Dendritic cell treated with granulocyte-macrophage colony-stimulating factor and Interleukin-4, amounts not matched to agents 40 ng/mL and 50 ng/mL, for 4 days (primary cell): ENCODE data around the gene PWWP2A.
"Not testable (repeated sequence)": the region's sequence is repeated elsewhere in the genome, so short reads cannot be mapped to it uniquely, and the experiment has no call there.

ENCODE experiments used
- H3K27ac Mint-ChIP-seq: one replicate; pipeline ENCODE4 v1.8.0; 2022; ENCODE audit warnings: mild to moderate bottlenecking, mixed read lengths
- H3K27me3 Mint-ChIP-seq: one replicate; pipeline ENCODE4 v1.8.0; 2022; ENCODE audit warnings: mild to moderate bottlenecking, mixed read lengths
- H3K36me3 Mint-ChIP-seq: one replicate; pipeline ENCODE4 v1.8.0; 2022; ENCODE audit warnings: low read depth, mixed read lengths
- H3K4me1 Mint-ChIP-seq: one replicate; pipeline ENCODE4 v1.8.0; 2022; ENCODE audit warnings: low read depth, mixed read lengths
- H3K4me3 Mint-ChIP-seq: one replicate; pipeline ENCODE4 v1.8.0; 2022; ENCODE audit warnings: mild to moderate bottlenecking, moderate library complexity, mixed read lengths
- H3K9me3 Mint-ChIP-seq: one replicate; pipeline ENCODE4 v1.8.0; 2022; ENCODE audit warnings: mixed read lengths
- intact Hi-C: fragments of 100-400 bp; cut with micrococcal nuclease; formaldehyde crosslinking; loops from one replicate; pipeline ENCODE4 v1.15.0; 2022

The PWWP2A gene

DNA sequence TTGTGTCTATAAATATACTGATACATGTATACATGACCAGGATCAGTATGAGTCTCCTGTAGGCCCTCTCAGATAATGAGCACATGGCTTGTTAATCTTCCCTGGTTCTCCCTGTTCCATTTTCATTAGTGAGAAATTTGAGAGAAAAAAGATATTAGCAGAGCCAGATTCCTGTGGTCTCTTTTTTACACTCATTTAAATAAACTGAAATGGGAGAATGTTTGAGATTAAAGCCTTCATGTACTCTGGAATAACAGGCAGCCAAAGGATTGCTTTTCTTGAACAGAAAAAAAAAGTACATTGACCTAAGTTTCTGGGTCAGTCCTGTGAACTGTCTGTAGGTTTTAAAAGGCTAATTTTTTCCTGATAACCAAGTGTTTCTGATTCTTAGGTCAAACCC lies 44.2 kb downstream of the PWWP2A start:
- Mint-ChIP-seq H3K27me3 (no peaks in the 10 kb centered on the region), H3K36me3 (peaks cover 27% of the 10 kb centered on the region), H3K9me3 (no peaks in the 10 kb centered on the region), H3K4me3 (no peak overlapping the region), H3K4me1 (peaks cover 15% of the 10 kb centered on the region), H3K27ac (no peak overlapping the region)
- intact Hi-C loops = no loop called here

DNA sequence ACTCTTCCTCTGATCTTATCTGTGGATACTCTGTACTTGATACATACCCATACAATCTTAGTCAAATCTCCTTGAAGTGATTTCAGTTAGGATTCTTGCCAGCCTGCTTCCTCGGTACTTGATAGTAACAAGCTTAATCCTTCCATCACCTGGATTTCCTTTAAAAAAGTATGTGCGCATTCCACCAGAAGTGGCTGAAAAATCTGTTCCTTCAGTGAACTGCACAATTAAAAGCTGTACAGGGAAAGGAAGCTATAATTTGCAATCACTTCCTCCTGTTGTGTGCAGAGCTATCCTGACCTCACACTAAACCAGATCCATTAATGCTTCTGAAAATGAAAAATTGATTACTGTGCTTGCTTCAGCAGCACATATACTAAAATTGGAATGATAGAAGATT lies 47.3 kb downstream of the PWWP2A start:
- Mint-ChIP-seq H3K4me3 (peak overlapping the region; percentile 42), H3K27ac (peak overlapping the region; percentile 37), H3K4me1 (peaks cover 15% of the 10 kb centered on the region), H3K27me3 (no peaks in the 10 kb centered on the region), H3K36me3 (peaks cover 7% of the 10 kb centered on the region), H3K9me3 (no peaks in the 10 kb centered on the region)
- intact Hi-C loops = no loop called here

DNA sequence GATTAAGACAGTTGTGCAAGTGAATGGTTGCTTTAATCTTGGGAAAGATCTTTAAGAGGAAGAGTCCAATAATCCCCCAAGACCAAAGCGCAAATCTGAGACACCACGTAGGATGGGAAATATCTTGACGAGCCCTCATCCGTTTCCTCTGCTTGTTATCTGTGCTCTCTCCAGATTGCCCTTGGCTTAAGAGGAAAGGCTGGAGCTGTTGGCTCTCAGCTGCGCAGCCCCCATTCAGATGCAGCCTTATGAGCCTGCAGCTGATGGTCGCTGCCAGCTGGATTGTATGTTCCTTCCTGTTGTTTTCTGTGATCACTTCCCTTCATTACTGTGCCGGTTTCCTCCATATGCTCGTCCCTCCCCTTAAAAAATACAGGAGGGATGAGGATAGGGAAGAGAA lies 47.7 kb downstream of the PWWP2A start:
- Mint-ChIP-seq H3K27me3 (no peaks in the 10 kb centered on the region), H3K36me3 (peaks cover 7% of the 10 kb centered on the region), H3K27ac (peak overlapping the region; percentile 37), H3K4me3 (peak overlapping the region; percentile 42), H3K4me1 (peaks cover 15% of the 10 kb centered on the region), H3K9me3 (no peaks in the 10 kb centered on the region)
- intact Hi-C loops = no loop called here

DNA sequence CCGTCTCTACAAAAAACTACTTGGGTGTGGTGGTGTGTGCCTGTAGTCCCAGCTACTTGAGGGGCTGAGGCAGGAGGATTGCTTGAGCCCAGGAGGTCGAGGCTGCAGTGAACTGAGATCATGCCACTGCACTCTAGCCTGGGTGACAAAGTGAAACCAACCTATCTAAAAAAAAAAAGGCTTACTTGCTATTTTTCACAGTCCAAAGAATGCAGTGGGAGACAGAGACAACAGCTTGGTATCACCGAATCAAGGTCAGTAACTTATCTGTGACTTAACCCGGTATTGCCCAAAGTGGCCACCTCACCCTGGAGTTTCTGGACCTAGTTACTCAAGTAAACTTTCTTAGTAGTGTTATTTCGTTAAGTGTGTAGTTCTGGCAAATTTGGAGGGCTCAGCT lies 50.1 kb downstream of the PWWP2A start:
- Mint-ChIP-seq H3K36me3 (peaks cover 30% of the 10 kb centered on the region), H3K4me1 (peaks cover 15% of the 10 kb centered on the region)
- H3K4me3 Mint-ChIP-seq, H3K9me3 Mint-ChIP-seq, H3K27me3 Mint-ChIP-seq, intact Hi-C loops, H3K27ac Mint-ChIP-seq: not testable (repeated sequence)

DNA sequence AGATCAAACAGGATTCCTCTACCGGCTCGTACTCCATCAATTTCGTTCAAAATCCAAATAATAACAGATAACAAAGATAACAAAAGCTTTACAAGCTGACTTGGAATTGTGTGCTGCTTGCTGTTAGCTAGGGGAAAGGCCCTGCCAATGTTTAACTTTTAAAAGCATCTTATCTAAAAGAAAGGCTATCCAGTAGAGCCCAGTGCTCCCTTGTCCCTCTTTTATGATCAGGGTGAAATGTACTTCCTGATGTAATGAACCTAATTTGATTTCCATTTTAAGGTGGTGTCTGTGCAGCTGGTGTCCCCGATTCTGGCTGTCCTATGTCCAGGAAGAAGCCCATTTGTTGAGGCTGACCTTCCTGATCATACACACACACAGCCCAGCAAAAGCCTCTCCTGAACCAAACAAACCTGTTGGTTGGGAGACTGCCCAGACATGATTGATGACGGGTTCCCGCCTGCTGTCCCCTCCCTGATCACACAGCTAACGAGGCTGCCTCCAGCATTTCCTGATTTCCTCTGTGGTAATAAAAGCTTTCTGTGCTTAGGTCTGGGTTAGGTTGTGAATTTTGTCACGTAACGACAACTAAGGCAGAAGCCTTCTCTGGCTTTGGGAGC lies 54.1 kb downstream of the PWWP2A start:
- H3K36me3 Mint-ChIP-seq = peaks cover 68% of the 10 kb centered on the region
- intact Hi-C loops = no loop called here
- no peaks in the 10 kb centered on the region for H3K4me1 Mint-ChIP-seq
- no peaks in the 10 kb centered on the region for H3K9me3 Mint-ChIP-seq
- no peak overlapping the region for H3K27ac Mint-ChIP-seq
- H3K27me3 Mint-ChIP-seq = no peaks in the 10 kb centered on the region
- H3K4me3 Mint-ChIP-seq = no peak overlapping the region

DNA sequence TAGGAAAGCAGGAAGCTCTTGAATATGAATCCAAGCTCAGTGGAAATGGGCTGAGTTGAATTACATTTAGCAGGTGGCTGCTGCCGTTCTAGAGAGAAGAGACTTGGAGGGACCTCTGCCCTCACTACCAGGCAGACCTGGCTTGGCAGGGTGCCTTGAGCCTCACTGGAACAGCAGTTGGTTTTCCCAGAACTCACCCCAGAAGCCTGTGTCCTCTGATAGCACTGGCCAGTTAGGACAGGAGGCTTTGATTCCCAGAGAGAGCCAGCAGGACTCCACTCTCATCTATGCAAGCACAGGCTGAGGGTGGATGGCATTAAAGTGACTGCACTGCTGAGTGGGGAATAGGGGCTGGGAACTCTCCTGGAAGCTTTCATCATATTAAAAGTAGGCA lies 54.8 kb downstream of the PWWP2A start:
- no peaks in the 10 kb centered on the region for H3K4me1 Mint-ChIP-seq
- H3K36me3 Mint-ChIP-seq = peaks cover 74% of the 10 kb centered on the region
- H3K9me3 Mint-ChIP-seq = no peaks in the 10 kb centered on the region
- no peak overlapping the region for H3K27ac Mint-ChIP-seq
- no peak overlapping the region for H3K4me3 Mint-ChIP-seq
- intact Hi-C loops = no loop called here
- H3K27me3 Mint-ChIP-seq = no peaks in the 10 kb centered on the region

DNA sequence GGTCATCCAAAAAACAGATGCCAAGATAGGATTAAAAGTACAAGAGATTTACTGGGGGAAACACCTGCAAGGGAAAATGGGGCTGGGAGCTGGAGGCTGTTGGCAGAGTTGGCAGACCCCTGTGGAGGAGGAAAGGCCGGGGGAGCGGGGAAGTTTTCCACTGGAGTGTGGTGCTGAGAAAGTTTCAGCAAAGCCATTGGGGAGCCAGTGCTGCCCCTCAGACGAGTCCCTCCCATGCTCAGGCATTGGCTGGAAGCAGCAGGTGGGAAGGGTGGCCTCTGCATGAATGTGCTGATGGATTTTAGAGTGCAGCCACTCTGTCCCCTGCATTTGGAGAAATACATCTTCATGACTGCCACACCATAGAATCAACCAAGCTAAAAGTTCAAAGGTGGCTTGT lies 57.5 kb downstream of the PWWP2A start:
- H3K27ac Mint-ChIP-seq = no peak overlapping the region
- H3K9me3 Mint-ChIP-seq = no peaks in the 10 kb centered on the region
- intact Hi-C loops = no loop called here
- peaks cover 94% of the 10 kb centered on the region for H3K36me3 Mint-ChIP-seq
- no peak overlapping the region for H3K4me3 Mint-ChIP-seq
- H3K4me1 Mint-ChIP-seq = no peaks in the 10 kb centered on the region
- H3K27me3 Mint-ChIP-seq = no peaks in the 10 kb centered on the region

DNA sequence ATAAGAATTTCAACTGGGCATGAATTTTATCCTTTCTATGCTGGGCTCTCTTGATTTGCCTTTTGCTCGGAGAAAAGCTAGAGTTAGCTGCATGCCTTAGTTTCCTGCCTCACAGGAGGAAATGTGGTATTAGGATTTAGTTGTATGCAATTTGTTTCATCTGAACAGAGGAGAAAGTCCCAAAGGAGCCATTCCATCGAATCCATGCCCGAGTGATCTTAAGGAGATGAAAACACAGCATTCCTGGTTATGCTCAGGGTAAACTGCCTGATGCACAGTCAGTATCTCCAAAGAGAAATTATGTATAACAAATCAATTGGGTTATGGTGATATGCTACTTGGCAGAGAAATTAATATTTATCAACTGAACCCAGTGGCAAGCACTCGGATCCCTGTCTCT lies 59.2 kb downstream of the PWWP2A start:
- no peak overlapping the region for H3K4me3 Mint-ChIP-seq
- no peak overlapping the region for H3K27ac Mint-ChIP-seq
- no peaks in the 10 kb centered on the region for H3K4me1 Mint-ChIP-seq
- H3K36me3 Mint-ChIP-seq = peaks cover 97% of the 10 kb centered on the region
- no peaks in the 10 kb centered on the region for H3K27me3 Mint-ChIP-seq
- intact Hi-C loops = no loop called here
- H3K9me3 Mint-ChIP-seq = no peaks in the 10 kb centered on the region

DNA sequence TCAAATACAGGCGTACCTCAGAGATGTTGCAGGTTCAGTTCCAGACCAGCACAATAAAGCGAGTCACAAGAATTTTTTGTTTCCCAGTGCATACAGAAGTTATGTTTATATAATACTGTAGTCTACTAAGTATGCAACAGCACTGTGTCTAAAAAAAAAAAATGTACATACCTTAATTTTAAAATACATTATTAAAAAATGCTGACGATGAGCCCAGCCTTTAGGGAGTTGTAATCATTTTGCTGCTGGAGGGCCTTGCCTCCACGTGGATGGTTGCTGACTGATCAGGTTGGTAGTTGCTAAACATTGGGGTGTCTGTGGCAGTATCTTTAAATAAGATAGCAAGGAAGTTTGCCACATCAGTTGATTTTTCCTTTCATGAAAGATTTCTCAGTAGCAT lies 62.0 kb downstream of the PWWP2A start:
- H3K27ac Mint-ChIP-seq = no peak overlapping the region
- H3K27me3 Mint-ChIP-seq = no peaks in the 10 kb centered on the region
- H3K36me3 Mint-ChIP-seq = peaks cover 99% of the 10 kb centered on the region
- H3K4me3 Mint-ChIP-seq = no peak overlapping the region
- intact Hi-C loops = no loop called here
- H3K4me1 Mint-ChIP-seq = no peaks in the 10 kb centered on the region
- H3K9me3 Mint-ChIP-seq = no peaks in the 10 kb centered on the region

DNA sequence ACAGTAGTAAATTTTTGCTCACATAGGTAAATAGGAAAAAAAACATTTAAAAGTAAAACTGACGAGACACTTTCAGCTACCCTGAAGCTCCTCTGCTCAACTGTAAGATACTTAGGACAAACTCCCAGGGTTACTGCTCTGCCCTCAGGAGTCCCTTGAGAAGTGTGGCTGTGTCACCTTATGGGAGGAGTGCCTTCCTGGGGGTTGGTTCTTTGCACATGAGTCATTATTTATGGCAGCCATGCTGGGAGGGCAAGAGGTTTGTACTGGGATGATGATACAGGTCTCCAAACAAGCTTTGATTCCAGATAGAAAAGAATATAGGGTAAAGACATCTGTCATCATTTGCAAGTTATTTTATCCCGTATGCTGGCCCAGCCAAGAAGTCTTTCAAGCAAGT lies 64.4 kb downstream of the PWWP2A start:
- intact Hi-C loops = no loop called here
- H3K27ac Mint-ChIP-seq = no peak overlapping the region
- H3K4me1 Mint-ChIP-seq = no peaks in the 10 kb centered on the region
- H3K9me3 Mint-ChIP-seq = no peaks in the 10 kb centered on the region
- H3K4me3 Mint-ChIP-seq = no peak overlapping the region
- H3K27me3 Mint-ChIP-seq = no peaks in the 10 kb centered on the region
- H3K36me3 Mint-ChIP-seq = peaks cover 100% of the 10 kb centered on the region

DNA sequence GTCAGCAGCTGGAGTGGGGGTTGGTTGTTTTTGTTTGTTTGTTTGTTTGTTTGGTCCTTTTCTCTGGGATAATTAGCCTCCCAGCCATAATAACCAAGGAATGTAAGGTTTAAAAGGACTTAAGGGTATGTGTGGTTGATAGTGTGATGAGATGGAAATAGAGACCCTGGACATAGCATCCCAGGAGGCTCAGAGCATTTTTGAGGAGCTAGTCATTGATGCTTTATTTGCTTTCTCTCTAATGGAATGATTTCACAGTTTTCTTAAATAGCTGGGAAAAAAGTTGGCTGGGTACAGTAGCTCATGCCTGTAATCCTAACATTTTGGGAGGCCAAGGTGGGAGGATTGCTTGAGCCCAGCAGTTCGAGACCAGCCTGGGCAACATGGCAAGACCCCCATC lies 65.2 kb downstream of the PWWP2A start:
- peaks cover 100% of the 10 kb centered on the region for H3K36me3 Mint-ChIP-seq
- H3K4me3 Mint-ChIP-seq = no peak overlapping the region
- no peaks in the 10 kb centered on the region for H3K27me3 Mint-ChIP-seq
- no peaks in the 10 kb centered on the region for H3K4me1 Mint-ChIP-seq
- H3K9me3 Mint-ChIP-seq = no peaks in the 10 kb centered on the region
- H3K27ac Mint-ChIP-seq = no peak overlapping the region
- intact Hi-C loops = no loop called here

DNA sequence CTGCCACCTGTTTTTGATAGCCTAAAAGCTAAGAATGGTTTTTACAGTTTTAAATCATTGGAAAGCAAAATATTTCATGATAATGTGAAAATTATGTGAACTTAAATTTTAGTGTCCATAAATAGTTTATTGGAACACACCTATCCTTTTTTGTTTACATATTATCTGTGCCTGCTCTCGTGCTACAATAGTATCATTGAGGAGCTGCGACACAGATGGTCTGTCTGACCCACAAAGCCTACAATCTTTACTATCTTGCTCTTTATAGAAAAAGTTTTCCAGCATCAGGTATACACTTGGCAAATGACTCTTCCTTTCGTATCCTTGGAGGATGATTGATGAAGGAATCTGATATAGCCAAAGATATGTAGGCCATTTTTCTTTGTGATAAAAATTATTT lies 70.2 kb downstream of the PWWP2A start:
- intact Hi-C loops = no loop called here
- Mint-ChIP-seq H3K4me3 (no peak overlapping the region), H3K9me3 (no peaks in the 10 kb centered on the region), H3K4me1 (peaks cover 20% of the 10 kb centered on the region), H3K27me3 (no peaks in the 10 kb centered on the region), H3K36me3 (peaks cover 91% of the 10 kb centered on the region), H3K27ac (no peak overlapping the region)

DNA sequence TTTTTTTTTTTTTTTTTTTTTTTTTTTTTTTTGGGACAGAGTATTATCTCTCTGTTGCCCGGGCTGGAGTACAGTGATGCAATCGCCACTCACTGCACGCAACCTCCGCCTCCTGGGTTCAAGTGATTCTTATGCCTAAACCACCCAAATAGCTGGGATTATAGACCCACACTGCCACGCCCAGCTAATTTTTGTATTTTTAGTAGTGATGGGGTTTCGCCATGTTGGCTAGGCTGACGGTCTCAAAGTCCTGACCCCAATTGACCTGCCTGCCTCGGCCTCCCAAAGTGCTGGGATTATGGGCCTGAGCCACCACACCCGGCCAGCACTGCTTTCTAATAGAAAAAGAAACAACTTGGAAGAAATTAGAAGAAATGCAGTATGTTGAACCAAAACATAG lies 71.1 kb downstream of the PWWP2A start:
- H3K9me3 Mint-ChIP-seq = no peaks in the 10 kb centered on the region
- no peaks in the 10 kb centered on the region for H3K27me3 Mint-ChIP-seq
- H3K36me3 Mint-ChIP-seq = peaks cover 85% of the 10 kb centered on the region
- H3K4me3 Mint-ChIP-seq = no peak overlapping the region
- H3K4me1 Mint-ChIP-seq = peaks cover 21% of the 10 kb centered on the region
- no peak overlapping the region for H3K27ac Mint-ChIP-seq
- intact Hi-C loops = no loop called here

DNA sequence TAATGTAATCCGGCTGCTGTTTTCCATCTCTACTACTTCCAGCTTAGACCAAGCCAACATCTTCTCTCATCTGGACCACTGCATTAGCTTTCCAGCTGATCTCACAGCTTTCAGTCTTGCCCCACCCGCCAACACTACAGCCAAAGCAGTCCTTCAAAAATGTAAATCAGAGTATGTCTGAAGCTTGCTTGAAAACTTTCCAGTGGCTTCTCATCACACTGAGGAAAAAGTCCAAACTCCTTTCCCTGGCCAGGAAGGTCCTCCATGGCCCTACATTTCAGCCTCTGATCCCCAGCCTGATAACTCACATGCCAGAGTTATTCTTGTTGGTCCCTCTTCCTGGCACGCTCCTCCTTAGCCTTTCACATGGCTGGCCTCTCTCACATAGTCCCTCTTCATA lies 71.8 kb downstream of the PWWP2A start:
- H3K27ac Mint-ChIP-seq = no peak overlapping the region

DNA sequence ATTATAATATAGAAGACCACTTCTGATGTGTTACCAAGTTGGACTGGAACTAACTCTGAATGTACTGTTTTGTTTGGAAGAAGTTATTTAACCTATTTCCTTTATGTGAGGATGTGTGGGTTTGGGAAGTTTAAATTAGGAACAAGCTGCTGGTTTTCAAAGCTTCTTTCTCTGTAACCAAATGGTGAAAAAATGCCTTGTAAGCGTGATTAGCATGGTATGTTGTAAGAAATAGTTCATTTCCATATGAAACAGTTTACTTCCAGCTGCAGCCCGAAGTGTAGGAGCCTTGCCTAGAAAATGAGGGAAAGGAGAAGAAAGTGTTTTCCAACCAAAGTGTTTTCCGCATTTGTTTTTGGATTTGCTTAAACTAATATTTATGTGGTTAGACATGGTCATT lies 74.3 kb downstream of the PWWP2A start:
- Mint-ChIP-seq H3K4me1 (peaks cover 21% of the 10 kb centered on the region), H3K27me3 (no peaks in the 10 kb centered on the region), H3K9me3 (no peaks in the 10 kb centered on the region), H3K4me3 (no peak overlapping the region), H3K27ac (peak overlapping the region; percentile 70), H3K36me3 (peaks cover 80% of the 10 kb centered on the region)
- intact Hi-C loops = no loop called here

More for the DNA sequence above, 71.8 kb downstream of the PWWP2A start:
- Mint-ChIP-seq H3K27me3 (no peaks in the 10 kb centered on the region), H3K9me3 (no peaks in the 10 kb centered on the region), H3K36me3 (peaks cover 85% of the 10 kb centered on the region), H3K4me1 (peaks cover 21% of the 10 kb centered on the region), H3K4me3 (no peak overlapping the region)
- intact Hi-C loops = no loop called here
